ENCODE data around the gene P2RY2.

The P2RY2 gene

GRCh38 chr11:73241300-73241699, 23.2 kb downstream of the P2RY2 start:
- no peak for TF ChIP-seq Cebpa-rat (IDR thresholded peaks at IDR 0.05)
- Histone ChIP-seq H3K4me1 (peaks cover 10 to 35% (median 23%) of the 10 kb centered on the region in 10 experiments; a peak in 19 of 20 replicates), H3K27me3 (no peaks in the 10 kb centered on the region), H4K20me1 (no peaks in the 10 kb centered on the region), H3K9ac (no peak overlapping the region), H3K4me2 (no peak overlapping the region), H3K9me3 (replicated peaks in 1 of 11) (no peaks in the 10 kb centered on the region), H3K27ac (no peak overlapping the region), H3K4me3 (no peak overlapping the region), H3K36me3 (no peaks in the 10 kb centered on the region)

GRCh38 chr11:73242251-73243092, 24.4 kb downstream of the P2RY2 start:
- Histone ChIP-seq H3K9ac (peak overlapping the region in 9 of 11 experiments; percentile 15 to 71 (median 42); a peak in 12 of 22 replicates), H3K27me3 (no peaks in the 10 kb centered on the region), H3K4me2 (peak overlapping the region; percentile 27 to 75 (median 56); a peak in 20 of 22 replicates), H4K20me1 (no peaks in the 10 kb centered on the region), H3K27ac (peak overlapping the region; percentile 24 to 80 (median 53); a peak in 19 of 22 replicates), H3K4me3 (no peak overlapping the region), H3K4me1 (peaks cover 10 to 44% (median 24%) of the 10 kb centered on the region in 10 experiments; a peak in 19 of 20 replicates), H3K9me3 (replicated peaks in 1 of 11) (no peaks in the 10 kb centered on the region), H3K36me3 (no peaks in the 10 kb centered on the region)
- TF ChIP-seq Cebpa-rat (IDR thresholded peaks at IDR 0.05), result no peak

GRCh38 chr11:73243093-73243485, 25.0 kb downstream of the P2RY2 start:
- Histone ChIP-seq H3K9ac (peak overlapping the region in 1 of 11 experiments; percentile 71; a peak in 1 of 22 replicates), H3K27me3 (no peaks in the 10 kb centered on the region), H3K36me3 (no peaks in the 10 kb centered on the region), H3K9me3 (replicated peaks in 1 of 11) (no peaks in the 10 kb centered on the region), H3K4me1 (peaks cover 10 to 42% (median 19%) of the 10 kb centered on the region in 10 experiments; a peak in 19 of 20 replicates), H3K4me2 (peak overlapping the region in 8 of 11 experiments; percentile 27 to 75 (median 54); a peak in 10 of 22 replicates), H3K4me3 (no peak overlapping the region), H3K27ac (peak overlapping the region in 4 of 11 experiments; percentile 2 to 80 (median 68); a peak in 5 of 22 replicates), H4K20me1 (no peaks in the 10 kb centered on the region)
- no peak for TF ChIP-seq Cebpa-rat (IDR thresholded peaks at IDR 0.05)

- Histone ChIP-seq H3K27me3 (no peaks in the 10 kb centered on the region), H4K20me1 (no peaks in the 10 kb centered on the region), H3K4me1 (peaks cover 10 to 40% (median 19%) of the 10 kb centered on the region in 10 experiments; a peak in 19 of 20 replicates), H3K27ac (no peak overlapping the region), H3K9me3 (replicated peaks in 1 of 11) (no peaks in the 10 kb centered on the region), H3K4me3 (no peak overlapping the region), H3K36me3 (no peaks in the 10 kb centered on the region), H3K9ac (no peak overlapping the region), H3K4me2 (no peak overlapping the region)
- no peak for TF ChIP-seq Cebpa-rat (IDR thresholded peaks at IDR 0.05)
Observed at GRCh38 chr11:73244589-73245240, 26.6 kb downstream of the P2RY2 start.

- H3K9me3 ChIP-seq (replicated peaks in 1 of 11), result no peaks in the 10 kb centered on the region
- no peak for TF ChIP-seq Cebpa-rat (IDR thresholded peaks at IDR 0.05)
- H3K36me3 ChIP-seq, result no peaks in the 10 kb centered on the region
- H3K4me1 ChIP-seq, result peaks cover 4 to 36% (median 12%) of the 10 kb centered on the region in 10 experiments; a peak in 18 of 20 replicates
- no peak overlapping the region for H3K27ac ChIP-seq
- H4K20me1 ChIP-seq, result no peaks in the 10 kb centered on the region
- H3K4me2 ChIP-seq, result no peak overlapping the region
- no peak overlapping the region for H3K9ac ChIP-seq
- H3K4me3 ChIP-seq, result no peak overlapping the region
- no peaks in the 10 kb centered on the region for H3K27me3 ChIP-seq
Observed at GRCh38 chr11:73245461-73245860, 27.4 kb downstream of the P2RY2 start.

GRCh38 chr11:73246303-73246702, 28.2 kb downstream of the P2RY2 start:
- no peak overlapping the region for H3K27ac ChIP-seq
- no peaks in the 10 kb centered on the region for H3K9me3 ChIP-seq (replicated peaks in 1 of 11)
- peaks cover 4 to 35% (median 11%) of the 10 kb centered on the region in 10 experiments; a peak in 18 of 20 replicates for H3K4me1 ChIP-seq
- H3K9ac ChIP-seq, result no peak overlapping the region
- no peak for TF ChIP-seq Cebpa-rat (IDR thresholded peaks at IDR 0.05)
- no peaks in the 10 kb centered on the region for H3K36me3 ChIP-seq
- H3K4me2 ChIP-seq, result peak overlapping the region in 1 of 11 experiments; percentile 41; a peak in 1 of 22 replicates
- no peaks in the 10 kb centered on the region for H4K20me1 ChIP-seq
- H3K27me3 ChIP-seq, result no peaks in the 10 kb centered on the region
- H3K4me3 ChIP-seq, result no peak overlapping the region

GRCh38 chr11:73248526-73249185, 30.6 kb downstream of the P2RY2 start:
- H3K9me3 ChIP-seq (replicated peaks in 1 of 11), result no peaks in the 10 kb centered on the region
- no peak overlapping the region for H3K4me2 ChIP-seq
- TF ChIP-seq Cebpa-rat (IDR thresholded peaks at IDR 0.05), result no peak
- no peaks in the 10 kb centered on the region for H4K20me1 ChIP-seq
- H3K27ac ChIP-seq, result no peak overlapping the region
- no peak overlapping the region for H3K9ac ChIP-seq
- H3K4me1 ChIP-seq, result peaks cover 0 to 22% (median 0%) of the 10 kb centered on the region in 10 experiments; a peak in 7 of 20 replicates
- no peaks in the 10 kb centered on the region for H3K36me3 ChIP-seq
- H3K27me3 ChIP-seq, result no peaks in the 10 kb centered on the region
- H3K4me3 ChIP-seq, result no peak overlapping the region

GRCh38 chr11:73249304-73249703, 31.2 kb downstream of the P2RY2 start:
- H3K9me3 ChIP-seq (replicated peaks in 1 of 11), result no peaks in the 10 kb centered on the region
- H3K9ac ChIP-seq, result no peak overlapping the region
- no peaks in the 10 kb centered on the region for H3K27me3 ChIP-seq
- peaks cover 0 to 22% (median 0%) of the 10 kb centered on the region in 10 experiments; a peak in 7 of 20 replicates for H3K4me1 ChIP-seq
- no peak overlapping the region for H3K27ac ChIP-seq
- no peak overlapping the region for H3K4me2 ChIP-seq
- no peak for TF ChIP-seq Cebpa-rat (IDR thresholded peaks at IDR 0.05)
- no peak overlapping the region for H3K4me3 ChIP-seq
- no peaks in the 10 kb centered on the region for H4K20me1 ChIP-seq
- no peaks in the 10 kb centered on the region for H3K36me3 ChIP-seq
